Muscle layer of duodenum (tissue), 2 donors: ENCODE results near the gene CYP4A11.
"Not testable (repeated sequence)": the region's sequence is repeated elsewhere in the genome, so short reads cannot be mapped to it uniquely, and the experiment has no call there.

Experiments used
- H3K27ac ChIP-seq: one replicate; pipeline ENCODE4 v1.7.0; 2013; ENCODE audit warnings: mild to moderate bottlenecking, low read length
- H3K27me3 ChIP-seq: one replicate; pipeline ENCODE4 v1.7.0; 2013; ENCODE audit warnings: low read depth, mild to moderate bottlenecking, control low read depth, low read length
- H3K36me3 ChIP-seq, 2 donors: one replicate each; pipeline ENCODE4 v1.7.0; 2013; ENCODE audit warnings: low read length in 2 of 2, control low read depth in 1 of 2, mild to moderate bottlenecking in 1 of 2; ENCODE audit not compliant: insufficient read depth in 2 of 2, control insufficient read depth in 1 of 2
- H3K4me1 ChIP-seq, 2 donors: one replicate each; pipeline ENCODE4 v1.7.0; 2013; ENCODE audit warnings: low read length in 2 of 2, mild to moderate bottlenecking in 2 of 2, control low read depth in 1 of 2, moderate library complexity in 1 of 2; ENCODE audit not compliant: insufficient read depth in 2 of 2, control insufficient read depth in 1 of 2
- H3K4me3 ChIP-seq, 2 donors: one replicate each; pipeline ENCODE4 v1.7.0; 2013; ENCODE audit warnings: low read length in 2 of 2, low read depth in 1 of 2, mild to moderate bottlenecking in 1 of 2
- H3K9me3 ChIP-seq, 2 donors: one replicate each; pipeline ENCODE4 v1.7.0; 2013; ENCODE audit warnings: low read length in 2 of 2, control low read depth in 1 of 2, mild to moderate bottlenecking in 1 of 2; ENCODE audit not compliant: control insufficient read depth in 1 of 2
- donor health status: healthy.

CYP4A11 gene

DNA sequence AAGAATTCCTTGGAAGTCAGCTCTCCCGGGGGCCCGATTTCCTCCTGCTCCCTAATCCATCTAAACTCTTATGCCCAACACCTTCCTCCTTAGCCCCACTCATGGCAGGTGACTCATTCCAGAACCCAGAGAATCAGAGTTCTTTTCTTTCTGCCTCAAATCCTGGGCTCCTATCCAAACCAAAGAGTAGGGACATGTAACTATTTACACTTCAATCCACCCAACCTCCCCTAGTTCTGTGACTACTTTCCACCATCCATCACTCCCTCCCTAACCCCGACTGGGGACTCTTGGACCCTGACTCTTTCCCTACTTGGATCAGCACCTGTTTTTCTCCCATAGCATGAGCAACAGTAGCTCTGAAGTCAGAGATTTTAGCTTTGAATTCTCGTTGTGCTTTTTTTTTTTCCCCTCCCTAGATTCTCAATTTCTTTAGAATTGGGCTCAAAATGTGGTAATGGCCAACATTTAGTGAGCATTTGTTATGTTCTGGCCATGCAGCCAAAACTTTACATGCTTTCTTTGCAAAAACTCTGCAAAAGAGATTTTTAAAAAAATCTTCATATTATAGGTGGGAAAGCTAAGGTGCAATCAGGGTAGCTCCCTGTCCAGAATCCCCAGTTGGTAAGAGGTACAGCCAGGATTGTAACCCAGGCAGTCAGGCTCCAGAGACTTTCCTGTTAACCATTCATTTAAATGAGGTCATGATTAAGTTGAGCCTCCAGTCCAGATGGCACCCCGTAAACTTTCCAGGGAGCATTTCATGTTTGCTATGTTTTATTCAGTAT, 7.5 kb upstream of the CYP4A11 start:
- Histone ChIP-seq H3K27me3 (no peaks in the 10 kb centered on the region), H3K36me3 (no peaks in the 10 kb centered on the region), H3K27ac (peak overlapping the region; percentile 65), H3K4me1 (no peaks in the 10 kb centered on the region), H3K9me3 (no peaks in the 10 kb centered on the region), H3K4me3 (no peak overlapping the region)

DNA sequence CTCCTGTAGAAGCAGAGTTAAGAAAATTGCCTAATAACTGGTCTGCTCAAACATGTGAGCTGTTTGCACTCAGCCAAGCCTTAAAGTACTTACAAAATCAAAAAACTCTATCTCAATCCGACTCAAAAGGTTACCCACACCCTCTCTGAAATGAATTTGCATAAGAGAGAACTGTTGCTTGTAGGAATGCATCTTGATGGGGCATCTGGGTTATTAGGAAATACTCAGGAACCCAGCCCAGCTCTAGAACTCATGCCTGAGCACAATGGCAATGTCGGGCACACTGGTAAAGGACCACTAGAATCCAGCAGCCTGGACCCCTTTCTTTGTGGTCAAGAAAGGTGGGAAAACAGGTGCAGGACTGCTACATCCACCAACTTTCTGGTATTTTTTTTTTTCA, 6.4 kb upstream of the CYP4A11 start:
- H3K4me1 ChIP-seq, H3K4me3 ChIP-seq, H3K36me3 ChIP-seq, H3K27ac ChIP-seq, H3K9me3 ChIP-seq, H3K27me3 ChIP-seq: not testable (repeated sequence)

- Histone ChIP-seq H3K36me3 (no peaks in the 10 kb centered on the region), H3K27ac (peak overlapping the region; percentile 36), H3K4me1 (no peaks in the 10 kb centered on the region), H3K27me3 (no peaks in the 10 kb centered on the region), H3K9me3 (no peaks in the 10 kb centered on the region), H3K4me3 (no peak overlapping the region)
These were observed 810 bp upstream of the CYP4A11 start for GRCh38 chr1:46942086-46942485.

DNA sequence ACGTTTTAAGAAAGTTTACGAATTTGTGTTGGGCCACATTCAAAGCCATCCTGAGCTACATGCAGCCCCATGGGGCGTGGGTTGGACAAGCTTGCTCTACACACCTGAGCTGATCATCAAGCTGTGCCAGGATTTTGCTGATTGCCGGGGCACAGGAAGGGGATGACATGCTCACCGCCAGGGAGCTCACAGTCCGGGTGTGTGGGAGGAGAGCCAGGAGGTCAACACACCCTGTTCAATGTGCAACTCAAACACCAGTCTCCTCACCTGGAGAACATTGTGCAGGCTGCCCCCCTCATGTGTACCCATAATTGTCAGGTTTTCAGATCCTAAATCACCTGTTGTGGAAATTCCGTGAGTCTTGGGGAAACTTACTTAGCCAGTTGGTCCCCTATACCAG, 969 bp downstream of the CYP4A11 start:
- no peaks in the 10 kb centered on the region for H3K36me3 ChIP-seq
- H3K27ac ChIP-seq, result peak overlapping the region; percentile 56
- no peaks in the 10 kb centered on the region for H3K4me1 ChIP-seq
- H3K4me3 ChIP-seq, result no peak overlapping the region
- no peaks in the 10 kb centered on the region for H3K9me3 ChIP-seq
- H3K27me3 ChIP-seq, result no peaks in the 10 kb centered on the region

DNA sequence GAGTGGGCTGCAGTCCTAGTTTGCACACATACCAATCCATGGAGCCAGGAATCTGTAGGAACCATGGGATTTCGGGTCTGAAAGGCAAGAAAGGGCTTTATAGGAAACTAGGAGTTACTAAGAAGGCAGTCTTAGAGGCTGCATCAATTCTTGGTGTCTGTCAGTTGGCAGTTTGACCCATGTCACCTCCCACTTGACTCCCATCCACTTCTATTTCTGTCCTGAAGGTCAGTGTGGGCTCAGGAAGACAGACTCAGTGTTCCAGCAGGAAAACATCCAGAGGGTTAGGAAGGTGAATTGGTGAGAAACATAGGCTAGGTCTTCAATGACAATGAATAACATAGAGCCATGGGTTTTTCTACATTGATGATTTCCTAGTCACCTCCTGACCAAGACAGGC, 4.0 kb downstream of the CYP4A11 start:
- H3K4me3 ChIP-seq, result no peak overlapping the region
- no peaks in the 10 kb centered on the region for H3K27me3 ChIP-seq
- no peaks in the 10 kb centered on the region for H3K9me3 ChIP-seq
- no peak overlapping the region for H3K27ac ChIP-seq
- H3K36me3 ChIP-seq, result no peaks in the 10 kb centered on the region
- H3K4me1 ChIP-seq, result no peaks in the 10 kb centered on the region

DNA sequence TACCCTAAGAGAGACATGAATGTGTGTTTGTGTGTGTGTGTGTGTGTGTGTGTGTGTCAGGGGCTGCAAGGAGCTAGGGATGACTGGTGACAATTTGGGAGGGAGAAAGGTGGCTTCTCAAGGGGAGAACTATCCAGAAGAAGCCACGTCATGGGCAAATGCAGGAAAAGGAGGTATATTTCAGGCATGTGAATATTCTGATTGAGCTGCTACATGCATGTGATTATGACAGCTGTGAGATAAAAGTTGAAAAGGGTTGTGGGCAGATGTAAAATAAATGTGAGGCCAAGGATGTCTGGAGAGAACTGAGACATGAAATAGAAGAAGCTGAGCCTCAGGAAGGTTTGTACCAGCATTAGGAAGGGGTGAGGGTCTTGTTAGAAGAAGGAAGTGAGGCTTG, 4.5 kb downstream of the CYP4A11 start:
- Histone ChIP-seq H3K36me3 (no peaks in the 10 kb centered on the region), H3K4me1 (no peaks in the 10 kb centered on the region), H3K27ac (no peak overlapping the region), H3K27me3 (no peaks in the 10 kb centered on the region), H3K9me3 (no peaks in the 10 kb centered on the region), H3K4me3 (no peak overlapping the region)

GRCh38 chr1:46934852-46935251, 6.4 kb downstream of the CYP4A11 start:
- not testable (repeated sequence) for H3K27me3 ChIP-seq, H3K27ac ChIP-seq

GRCh38 chr1:46932020-46932419, 9.3 kb downstream of the CYP4A11 start:
- not testable (repeated sequence) for H3K4me1 ChIP-seq, H3K9me3 ChIP-seq, H3K27ac ChIP-seq, H3K27me3 ChIP-seq, H3K4me3 ChIP-seq, H3K36me3 ChIP-seq

More at GRCh38 chr1:46934852-46935251, 6.4 kb downstream of the CYP4A11 start:
- H3K9me3 ChIP-seq, H3K36me3 ChIP-seq, H3K4me1 ChIP-seq, H3K4me3 ChIP-seq: not testable (repeated sequence)

- Histone ChIP-seq H3K4me3 (no peak overlapping the region), H3K4me1 (no peaks in the 10 kb centered on the region), H3K27ac (no peak overlapping the region), H3K36me3 (no peaks in the 10 kb centered on the region), H3K27me3 (no peaks in the 10 kb centered on the region), H3K9me3 (no peaks in the 10 kb centered on the region)
These were observed 10.1 kb downstream of the CYP4A11 start for GRCh38 chr1:46931151-46931550.

- H3K4me1 ChIP-seq, result no peaks in the 10 kb centered on the region
- no peak overlapping the region for H3K4me3 ChIP-seq
- no peaks in the 10 kb centered on the region for H3K36me3 ChIP-seq
- H3K9me3 ChIP-seq, result peaks cover 0 to 3% of the 10 kb centered on the region in 2 donors
- H3K27me3 ChIP-seq, result no peaks in the 10 kb centered on the region
- no peak overlapping the region for H3K27ac ChIP-seq
These were observed 13.9 kb downstream of the CYP4A11 start for GRCh38 chr1:46927249-46927835.

DNA sequence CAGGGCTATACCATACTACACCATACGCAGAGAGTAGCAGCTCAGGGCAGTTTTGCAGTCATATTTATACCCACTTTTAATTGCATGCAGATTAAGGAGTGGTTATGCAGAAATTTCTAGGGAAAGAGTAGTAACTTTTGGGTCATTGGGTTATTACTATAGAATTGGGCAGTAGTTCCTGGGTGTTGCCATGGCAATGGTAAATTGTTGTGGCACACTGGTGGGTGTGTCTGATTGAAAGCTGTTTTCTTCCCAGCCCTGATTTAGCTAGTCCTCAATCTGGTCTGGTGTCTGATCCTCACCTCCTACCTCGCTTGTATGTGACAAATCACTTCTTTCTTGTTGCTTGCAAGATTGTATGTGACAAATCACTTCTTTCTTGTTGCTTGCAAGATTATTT, 30.5 kb downstream of the CYP4A11 start:
- peaks cover 0 to 10% of the 10 kb centered on the region in 2 donors for H3K9me3 ChIP-seq
- no peaks in the 10 kb centered on the region for H3K36me3 ChIP-seq
- H3K27me3 ChIP-seq, result no peaks in the 10 kb centered on the region
- H3K4me3 ChIP-seq, result no peak overlapping the region
- no peaks in the 10 kb centered on the region for H3K4me1 ChIP-seq
- no peak overlapping the region for H3K27ac ChIP-seq

GRCh38 chr1:46903481-46903880, 37.8 kb downstream of the CYP4A11 start:
- H3K4me1 ChIP-seq, result no peaks in the 10 kb centered on the region

More at GRCh38 chr1:46903481-46903880, 37.8 kb downstream of the CYP4A11 start:
- no peaks in the 10 kb centered on the region for H3K27me3 ChIP-seq
- H3K4me3 ChIP-seq, result no peak overlapping the region
- no peaks in the 10 kb centered on the region for H3K36me3 ChIP-seq
- no peaks in the 10 kb centered on the region for H3K9me3 ChIP-seq
- H3K27ac ChIP-seq, result no peak overlapping the region
